Renal cortical epithelial cell (primary cell): ENCODE measurements around the gene PLA2G4D. TPM values are rescaled to one million over a fixed set of nuclear protein-coding genes. Genes with fewer than 3 reads are reported as not detected.

Source experiments
- DNase-seq: peaks from one replicate; pipeline ENCODE4 v3.0.0-alpha.2; 2011; ENCODE audit warnings: low read depth
- total RNA-seq: library from RNA; depleted of rRNA; stranded (reverse); fragments of >200 nt; gene quantifications from 2 replicates; pipeline ENCODE4 v1.2.3, GENCODE V29; 2014

The PLA2G4D gene
- total RNA-seq, 1 donor from 2014 or later: not detected

- DNase-seq: peak; percentile 11
Measured at GRCh38 chr15:42053914-42054313, 40.4 kb downstream of the PLA2G4D start.

DNA sequence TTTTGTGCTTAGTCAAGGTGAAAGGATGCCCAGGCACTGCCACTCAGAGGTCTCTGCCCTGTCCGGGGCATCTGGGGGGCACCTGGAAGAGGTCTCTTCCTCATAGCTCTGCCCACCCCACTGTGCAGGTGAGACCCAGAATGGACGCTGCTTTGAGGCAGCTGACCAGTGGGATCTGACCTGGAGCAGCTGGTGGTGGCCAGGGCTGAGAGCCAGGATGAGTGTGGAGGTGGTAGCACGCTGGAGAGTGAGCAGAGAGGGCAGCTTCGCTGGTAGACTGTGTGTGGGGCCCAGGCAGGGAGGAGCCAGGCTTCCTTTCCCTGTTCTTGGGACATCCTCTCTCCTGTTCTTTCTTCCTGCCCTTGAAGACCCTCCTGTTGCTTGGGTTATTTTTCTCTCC is 41.4 kb downstream of the PLA2G4D start:
- no peak for DNase-seq

GRCh38 chr15:42050484-42051255 is 43.7 kb downstream of the PLA2G4D start:
- DNase-seq: no peak

- DNase-seq: no peak
Measured at GRCh38 chr15:42048821-42049200, 45.6 kb downstream of the PLA2G4D start.

DNA sequence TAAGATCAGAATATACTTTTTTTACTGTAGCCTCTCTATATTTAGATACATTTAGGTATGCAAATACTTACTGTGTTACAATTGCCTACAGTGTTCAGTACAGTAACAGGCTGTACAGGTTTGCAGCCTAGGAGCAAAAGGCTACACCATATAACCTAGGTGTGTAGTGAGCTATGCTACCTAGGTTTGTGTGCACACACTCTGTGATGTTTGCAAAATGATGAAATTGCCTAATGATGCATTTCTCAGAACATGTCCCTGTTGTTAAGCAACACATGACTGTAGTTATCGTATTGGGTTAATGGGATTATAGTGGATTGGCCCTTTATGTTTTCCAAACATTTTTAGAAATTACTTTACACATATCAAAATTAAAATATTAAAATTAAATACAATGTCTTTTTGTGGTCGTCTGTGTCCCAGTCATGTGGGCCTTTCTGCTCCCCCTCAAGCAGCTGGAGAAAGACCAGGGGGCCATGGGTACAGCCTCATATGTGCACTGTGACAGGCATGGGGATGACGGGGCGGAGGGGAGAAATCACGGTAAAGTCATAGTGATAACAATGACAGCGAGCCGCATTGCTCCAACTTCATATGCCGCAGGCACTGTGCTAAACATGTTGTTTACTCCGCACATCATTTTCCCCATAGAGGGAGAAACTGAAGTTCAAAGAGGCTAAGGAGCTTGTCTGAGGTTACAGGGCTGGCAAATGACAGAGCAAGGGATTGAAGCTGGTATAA is 46.1 kb downstream of the PLA2G4D start:
- no peak for DNase-seq

GRCh38 chr15:42046597-42046996 is 47.8 kb downstream of the PLA2G4D start:
- no peak for DNase-seq

DNA sequence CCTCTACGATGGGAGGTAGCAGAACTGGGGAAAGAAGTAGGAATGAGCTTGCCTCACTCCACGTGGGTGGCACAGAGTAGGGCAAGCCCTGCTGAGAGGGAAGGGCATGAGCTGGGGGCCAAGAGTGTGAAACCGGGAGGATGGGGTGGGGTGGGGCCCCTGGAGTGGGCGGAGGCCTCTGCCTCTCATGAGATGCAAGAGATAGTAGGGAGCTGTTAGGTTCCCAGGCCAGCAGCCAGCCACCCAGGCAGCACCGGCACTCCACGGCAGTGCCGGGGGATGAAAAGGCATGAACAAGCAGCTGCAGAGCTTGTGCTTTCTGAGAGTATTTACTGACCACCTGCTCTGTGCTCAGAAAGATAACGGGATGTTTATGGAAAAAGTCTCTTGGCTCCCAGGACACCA is 49.1 kb downstream of the PLA2G4D start:
- DNase-seq: no peak

DNA sequence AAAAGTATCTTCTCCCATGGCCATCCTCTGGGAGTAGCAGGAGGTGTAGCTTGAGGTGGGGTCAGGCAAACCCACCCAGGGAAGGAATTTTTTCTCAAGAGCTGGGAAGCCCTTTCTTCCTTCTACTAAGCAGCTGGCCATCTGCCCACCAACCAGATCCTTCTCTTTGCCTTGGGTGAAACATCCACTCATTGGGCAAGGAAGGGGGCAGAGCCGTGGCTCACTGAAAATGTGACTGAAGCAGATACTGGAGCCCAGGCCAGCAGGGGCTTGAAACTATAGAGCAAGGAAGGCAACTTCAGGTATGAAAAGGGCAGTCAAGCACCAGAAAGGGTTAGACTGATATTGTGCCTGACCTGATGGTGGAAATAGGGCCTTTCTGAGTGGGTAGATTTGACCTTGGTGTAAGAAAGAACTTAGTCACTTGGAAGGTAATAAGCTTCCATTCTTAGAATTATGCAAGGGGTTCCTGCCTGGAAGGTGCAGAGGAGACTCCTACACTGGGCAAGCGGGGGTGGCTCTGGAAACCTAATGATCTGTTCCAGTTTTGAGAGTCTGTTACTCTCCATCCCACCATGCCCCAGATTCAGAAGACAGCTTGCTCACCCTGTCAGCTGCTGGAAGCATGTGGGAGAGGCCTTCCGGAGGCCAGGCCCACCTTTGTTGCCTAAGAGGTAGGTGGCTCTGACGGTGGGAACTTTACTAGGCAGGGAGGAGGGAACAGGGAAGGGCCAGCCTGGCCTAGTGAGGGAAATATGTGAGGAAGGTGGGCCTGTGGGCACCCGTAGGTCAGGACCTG is 51.6 kb downstream of the PLA2G4D start:
- no peak for DNase-seq

GRCh38 chr15:42038401-42038800 is 56.0 kb downstream of the PLA2G4D start:
- DNase-seq: no peak

GRCh38 chr15:42037656-42038055 is 56.7 kb downstream of the PLA2G4D start:
- DNase-seq: peak; percentile 55

- DNase-seq: no peak
Measured at GRCh38 chr15:42036966-42037365, 57.4 kb downstream of the PLA2G4D start.

DNA sequence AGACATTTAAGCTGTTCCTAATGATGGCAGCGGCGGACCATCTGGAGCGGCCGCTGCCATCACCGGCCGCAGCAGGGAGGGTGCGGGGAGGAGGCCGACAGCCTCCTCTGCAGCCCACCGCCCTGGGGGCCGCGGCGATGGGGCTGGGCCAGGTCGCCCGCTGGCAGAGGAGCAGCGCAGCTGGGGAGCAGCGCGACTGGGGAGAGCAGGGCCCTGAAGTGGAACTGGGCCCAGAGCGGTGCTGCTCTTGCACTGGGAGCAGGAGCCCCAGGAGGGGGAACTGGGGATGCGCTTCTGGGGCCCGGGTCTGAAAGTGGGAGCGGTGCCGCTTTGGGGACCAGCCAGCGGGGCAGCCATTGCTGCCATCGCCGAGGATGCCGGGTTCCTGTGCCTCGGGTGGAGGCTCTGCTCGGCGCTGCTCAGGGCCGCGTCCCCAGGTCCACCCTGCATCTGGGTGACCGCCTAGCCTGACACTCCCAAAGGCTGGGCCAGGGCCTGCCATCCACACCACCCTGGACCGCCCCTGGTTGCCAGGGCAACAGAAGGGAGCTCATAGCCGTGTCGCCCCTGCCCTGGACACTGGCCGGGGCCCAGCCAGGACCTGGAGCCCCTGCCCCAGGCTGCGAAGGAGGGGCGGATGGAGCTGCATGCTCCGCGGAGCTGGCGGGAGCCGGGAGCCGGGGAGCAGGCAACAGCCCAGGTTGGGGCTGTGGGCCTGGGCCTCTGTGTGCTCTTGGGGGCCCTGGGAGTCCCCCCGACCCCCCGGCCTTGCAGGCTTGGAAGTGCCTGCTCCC is 58.1 kb downstream of the PLA2G4D start:
- DNase-seq: no peak

- peak; percentile 67 for DNase-seq
Measured at GRCh38 chr15:42035435-42035761, 59.0 kb downstream of the PLA2G4D start.

DNA sequence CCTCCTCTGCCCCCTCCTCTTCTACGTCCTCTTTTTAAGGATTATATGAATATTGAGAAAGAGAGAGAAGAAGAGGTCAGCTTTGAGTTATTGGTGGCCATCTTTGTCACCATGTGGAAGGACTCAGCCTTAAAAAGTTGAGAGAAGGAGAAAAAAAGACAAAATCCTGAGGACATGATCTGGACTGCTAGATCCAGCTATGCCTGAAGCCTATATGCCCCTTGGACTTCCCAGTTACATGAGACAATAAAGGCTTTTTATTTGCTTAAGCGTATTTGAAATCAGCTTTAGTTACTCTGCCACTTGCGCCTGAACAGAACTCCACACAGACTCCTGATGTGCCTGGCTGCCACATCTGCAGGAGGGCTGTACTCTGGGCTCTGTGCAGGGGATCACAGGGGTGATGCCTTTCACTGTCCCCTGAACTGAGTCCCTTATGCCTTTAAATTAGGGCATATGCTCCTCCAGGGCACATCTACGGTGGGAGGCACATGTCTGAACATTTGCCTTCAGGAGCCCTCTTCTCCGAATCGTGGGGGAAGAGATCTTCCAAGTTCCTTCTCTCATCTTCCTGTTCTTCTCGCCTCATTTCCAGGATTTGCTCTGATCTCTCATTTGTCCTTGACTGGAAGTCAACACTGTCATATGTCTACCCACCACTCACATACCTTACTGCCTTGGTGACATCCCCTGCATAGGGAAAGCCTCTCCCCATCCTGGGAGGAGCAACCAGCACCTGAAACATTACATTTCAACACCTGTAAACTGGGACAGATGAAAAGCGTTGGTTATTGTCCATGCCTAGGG is 59.5 kb downstream of the PLA2G4D start:
- DNase-seq: no peak

- no peak for DNase-seq
Measured at GRCh38 chr15:42033214-42033873, 61.0 kb downstream of the PLA2G4D start.

DNA sequence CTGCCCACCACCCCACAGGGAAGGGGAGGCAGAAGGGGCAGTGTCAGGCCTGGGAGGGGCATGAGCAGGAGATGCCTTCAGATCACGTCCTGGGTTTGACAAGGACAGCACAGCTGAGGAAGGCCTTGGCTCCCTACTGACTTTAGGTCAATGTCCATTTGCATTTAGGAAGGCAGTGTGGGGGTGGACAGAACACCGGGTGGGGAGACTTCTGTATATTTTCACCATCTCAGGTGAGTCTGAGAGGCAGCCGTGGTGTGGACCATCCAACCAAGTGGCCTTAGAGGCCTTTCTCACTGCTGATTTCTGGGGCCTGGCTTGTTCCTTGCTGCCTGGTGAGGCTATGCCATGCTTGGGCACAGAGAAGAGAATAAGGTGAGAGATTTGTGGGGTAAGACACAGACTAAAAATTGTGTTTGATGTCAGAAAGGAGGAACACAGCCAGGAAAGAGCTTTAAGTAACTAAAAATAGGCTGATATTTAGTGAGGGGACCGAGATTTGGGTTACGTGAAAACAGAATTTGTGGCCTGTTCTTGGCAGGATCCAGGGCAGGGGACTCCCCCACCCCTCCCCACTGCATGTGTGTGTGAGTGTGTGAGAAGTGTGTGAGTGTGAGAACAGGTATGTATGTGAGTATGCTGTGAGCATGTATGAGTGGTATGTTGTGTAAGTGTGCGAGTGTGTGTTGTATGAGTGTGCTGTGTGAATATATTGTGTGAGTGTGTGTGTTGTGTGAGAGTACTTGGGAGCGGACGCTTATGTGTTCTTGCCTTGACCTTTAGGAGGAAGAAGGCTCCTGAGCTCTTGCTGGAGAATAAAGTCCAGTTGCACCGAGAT is 61.8 kb downstream of the PLA2G4D start:
- no peak for DNase-seq

- DNase-seq: no peak
Measured at GRCh38 chr15:42031198-42031915, 63.0 kb downstream of the PLA2G4D start.

- no peak for DNase-seq
Measured at GRCh38 chr15:42027521-42027920, 66.8 kb downstream of the PLA2G4D start.

DNA sequence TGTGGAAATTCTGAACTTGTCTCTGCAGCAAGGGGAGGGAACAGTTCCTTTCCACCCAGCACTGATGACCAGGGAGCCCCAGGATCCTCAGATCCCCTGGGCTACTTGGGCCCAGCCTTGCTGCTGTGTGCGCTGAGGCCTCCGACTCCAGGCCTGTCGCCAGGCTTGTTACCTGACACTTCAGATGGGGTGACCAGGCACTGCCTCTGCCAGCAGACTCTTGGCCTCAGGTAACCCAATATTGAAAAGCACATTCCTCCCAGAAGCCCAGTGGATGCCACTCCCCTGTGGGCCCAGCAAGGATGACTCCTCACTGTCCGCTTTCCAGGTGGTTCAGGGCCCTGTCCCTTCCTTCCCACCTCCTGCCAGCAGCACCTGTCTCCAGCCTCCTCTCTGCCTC is 70.1 kb downstream of the PLA2G4D start:
- DNase-seq: no peak
